Stomach smooth muscle (tissue), 2 donors: ENCODE measurements around the gene HS3ST3A1.

Source experiments
- H3K27ac ChIP-seq: one replicate; pipeline ENCODE4 v1.7.0; 2013; ENCODE audit warnings: mild to moderate bottlenecking, low read length, inconsistent platforms
- H3K27me3 ChIP-seq, 2 donors: one replicate each; pipeline ENCODE4 v1.7.0; 2013; ENCODE audit warnings: low read length in 2 of 2; ENCODE audit not compliant: insufficient read depth in 2 of 2, control insufficient read depth in 1 of 2
- H3K36me3 ChIP-seq, 2 donors: one replicate each; pipeline ENCODE4 v1.7.0; 2013; ENCODE audit warnings: low read length in 2 of 2; ENCODE audit not compliant: control insufficient read depth in 2 of 2, insufficient read depth in 2 of 2
- H3K4me1 ChIP-seq: one replicate; pipeline ENCODE4 v1.7.0; 2013; ENCODE audit warnings: low read length; ENCODE audit not compliant: control insufficient read depth, insufficient read depth
- H3K4me3 ChIP-seq, 2 donors: one replicate each; pipeline ENCODE4 v1.7.0; 2013; ENCODE audit warnings: low read length in 2 of 2
- H3K9ac ChIP-seq, 2 donors: one replicate each; pipeline ENCODE4 v1.7.0; 2013; ENCODE audit warnings: low read length in 2 of 2, mild to moderate bottlenecking in 1 of 2
- H3K9me3 ChIP-seq, 2 donors: one replicate each; pipeline ENCODE4 v1.7.0; 2013; ENCODE audit warnings: low read length in 2 of 2; ENCODE audit not compliant: control insufficient read depth in 2 of 2
- donor health status: healthy.
- donor health status: Pancreatic carcinoma.

Gene HS3ST3A1

DNA sequence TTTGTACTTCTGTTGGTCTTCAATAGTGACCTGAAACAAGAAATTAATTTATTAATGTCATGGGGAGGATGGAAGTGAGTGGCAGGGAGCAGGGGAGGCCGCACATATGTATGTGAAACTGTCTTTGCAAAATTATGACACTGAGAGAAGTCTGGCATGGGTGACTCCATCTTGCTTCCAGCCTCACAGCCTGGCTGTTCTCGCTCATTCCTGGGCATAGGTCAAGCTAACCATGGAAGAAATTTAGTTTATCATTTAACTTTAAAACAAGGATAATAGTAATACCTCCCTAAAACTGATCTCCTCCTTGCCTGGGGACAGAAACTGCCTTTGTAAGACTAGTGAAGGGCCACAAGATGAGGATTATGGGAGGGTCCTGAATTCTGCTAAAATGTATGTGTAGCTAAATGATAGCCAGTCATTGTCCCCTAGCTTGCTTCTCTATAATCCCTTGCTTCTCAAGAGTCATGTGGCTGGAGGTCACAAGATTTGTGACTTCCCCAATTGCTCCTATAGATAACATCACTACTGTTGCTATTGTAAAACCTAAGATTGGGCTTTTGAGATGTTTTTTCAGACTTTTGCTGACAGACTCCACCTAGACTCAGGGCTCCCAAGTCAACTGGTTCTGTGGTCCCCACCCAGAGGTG is 126.0 kb downstream of the HS3ST3A1 start:
- peaks cover 0 to 2% of the 10 kb centered on the region in 2 donors for H3K27me3 ChIP-seq
- no peaks in the 10 kb centered on the region for H3K4me1 ChIP-seq
- H3K27ac ChIP-seq = no peak overlapping the region
- no peak overlapping the region for H3K4me3 ChIP-seq
- H3K36me3 ChIP-seq = no peaks in the 10 kb centered on the region
- H3K9ac ChIP-seq = no peak overlapping the region
- H3K9me3 ChIP-seq = peaks cover 2% of the 10 kb centered on the region in 2 donors

DNA sequence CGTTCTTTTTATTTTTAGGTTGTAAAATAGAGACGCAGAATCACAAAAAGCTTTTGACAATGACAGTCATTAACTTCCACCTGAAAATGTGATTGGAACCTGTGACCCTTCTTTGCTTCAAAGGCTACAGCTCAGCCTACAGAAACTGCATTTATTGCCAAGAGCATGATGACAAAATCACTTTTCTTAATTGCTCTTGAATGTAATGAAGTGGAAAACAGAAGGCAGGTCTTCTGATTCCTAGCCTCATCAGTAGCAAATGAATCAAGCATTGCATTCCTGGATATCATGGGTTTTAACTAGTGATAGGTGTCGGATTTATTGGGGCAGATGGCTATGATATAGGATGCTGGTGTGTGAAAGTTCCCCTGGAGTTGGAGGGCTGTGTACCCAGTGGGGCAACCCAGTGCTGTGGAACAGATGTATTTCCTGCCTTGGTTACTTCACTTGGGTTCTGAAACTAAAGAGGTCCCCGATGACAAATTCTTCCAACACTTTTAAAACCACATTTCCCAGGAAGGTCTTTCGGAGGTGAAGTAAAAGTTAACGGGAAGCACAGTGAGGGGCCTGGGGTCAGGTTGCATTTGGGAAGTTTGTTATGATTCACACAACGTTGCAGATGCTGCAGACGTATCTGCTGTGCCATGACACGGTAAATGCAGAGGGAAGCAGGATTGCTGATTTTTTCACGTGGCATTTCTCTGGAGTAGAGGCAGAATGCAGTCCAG is 127.5 kb downstream of the HS3ST3A1 start:
- H3K27me3 ChIP-seq = peaks cover 0 to 2% of the 10 kb centered on the region in 2 donors
- no peak overlapping the region for H3K27ac ChIP-seq
- H3K9ac ChIP-seq = no peak overlapping the region
- no peaks in the 10 kb centered on the region for H3K9me3 ChIP-seq
- H3K4me1 ChIP-seq = no peaks in the 10 kb centered on the region
- no peaks in the 10 kb centered on the region for H3K36me3 ChIP-seq
- H3K4me3 ChIP-seq = no peak overlapping the region

DNA sequence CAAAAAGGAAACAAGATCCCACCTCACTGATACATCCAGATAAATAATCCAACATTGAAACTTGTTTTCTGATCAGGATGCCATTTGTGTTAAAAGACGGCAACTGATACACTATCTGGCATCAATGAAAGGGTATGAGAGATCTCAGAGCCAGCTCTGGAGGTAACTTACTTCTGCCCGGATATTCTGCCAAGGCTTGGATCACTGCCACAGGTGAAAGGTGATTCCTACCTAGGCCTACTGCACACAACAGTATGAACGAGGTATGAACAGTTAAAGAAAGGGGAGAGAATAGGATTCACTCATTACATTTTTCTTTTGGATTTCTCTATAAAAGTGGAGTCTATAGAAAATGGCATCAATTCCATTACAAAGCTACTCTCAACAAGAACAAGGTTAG is 136.1 kb downstream of the HS3ST3A1 start:
- Histone ChIP-seq H3K9ac (no peak overlapping the region), H3K27me3 (no peaks in the 10 kb centered on the region), H3K9me3 (no peaks in the 10 kb centered on the region), H3K4me3 (no peak overlapping the region), H3K4me1 (no peaks in the 10 kb centered on the region), H3K36me3 (no peaks in the 10 kb centered on the region), H3K27ac (no peak overlapping the region)

DNA sequence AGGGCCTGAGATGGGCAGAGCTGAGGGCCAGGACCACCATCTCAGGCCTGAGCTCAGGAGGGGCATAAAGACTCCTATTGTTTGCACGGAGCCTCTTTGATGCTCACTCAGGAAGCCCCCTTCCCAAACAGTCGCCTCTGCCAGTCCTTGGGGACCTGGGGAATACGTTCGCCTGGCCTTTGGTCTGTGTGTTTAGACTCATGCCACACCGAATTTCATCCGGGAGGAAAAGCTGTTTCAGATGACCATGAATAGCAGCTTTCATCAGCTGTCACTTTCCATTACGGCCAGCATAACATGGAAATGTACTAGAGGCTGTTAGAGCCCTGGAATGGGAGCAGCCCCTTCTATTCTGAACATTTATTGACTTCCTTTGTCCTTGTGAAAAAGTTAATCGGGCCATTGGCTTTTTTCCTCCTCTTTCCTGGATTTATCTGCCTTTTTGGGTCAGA is 139.0 kb downstream of the HS3ST3A1 start:
- Histone ChIP-seq H3K4me3 (no peak overlapping the region), H3K9ac (no peak overlapping the region), H3K4me1 (no peaks in the 10 kb centered on the region), H3K9me3 (no peaks in the 10 kb centered on the region), H3K36me3 (no peaks in the 10 kb centered on the region), H3K27me3 (peaks cover 0 to 3% of the 10 kb centered on the region in 2 donors), H3K27ac (no peak overlapping the region)

DNA sequence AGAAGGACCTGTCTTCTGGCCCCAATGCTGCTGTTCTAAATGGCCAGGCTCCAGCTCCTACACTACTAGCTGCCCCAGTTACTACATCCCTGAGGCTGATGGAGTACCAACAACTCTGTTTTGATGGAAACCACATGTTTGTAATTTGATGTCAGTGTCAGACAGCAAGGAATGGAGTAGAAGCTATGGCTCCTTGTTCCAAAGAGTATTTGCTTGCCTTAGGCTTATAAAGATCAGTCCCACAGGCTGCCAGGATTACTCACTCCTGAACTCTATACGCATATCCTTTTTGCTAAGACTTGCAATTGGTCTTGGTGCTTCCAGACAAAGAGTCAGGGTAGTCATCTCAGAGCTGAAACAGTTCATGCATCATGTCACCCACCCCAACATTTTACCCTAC is 139.6 kb downstream of the HS3ST3A1 start:
- no peaks in the 10 kb centered on the region for H3K9me3 ChIP-seq
- H3K4me1 ChIP-seq = no peaks in the 10 kb centered on the region
- no peak overlapping the region for H3K4me3 ChIP-seq
- no peak overlapping the region for H3K27ac ChIP-seq
- peaks cover 0 to 3% of the 10 kb centered on the region in 2 donors for H3K27me3 ChIP-seq
- H3K36me3 ChIP-seq = no peaks in the 10 kb centered on the region
- no peak overlapping the region for H3K9ac ChIP-seq

DNA sequence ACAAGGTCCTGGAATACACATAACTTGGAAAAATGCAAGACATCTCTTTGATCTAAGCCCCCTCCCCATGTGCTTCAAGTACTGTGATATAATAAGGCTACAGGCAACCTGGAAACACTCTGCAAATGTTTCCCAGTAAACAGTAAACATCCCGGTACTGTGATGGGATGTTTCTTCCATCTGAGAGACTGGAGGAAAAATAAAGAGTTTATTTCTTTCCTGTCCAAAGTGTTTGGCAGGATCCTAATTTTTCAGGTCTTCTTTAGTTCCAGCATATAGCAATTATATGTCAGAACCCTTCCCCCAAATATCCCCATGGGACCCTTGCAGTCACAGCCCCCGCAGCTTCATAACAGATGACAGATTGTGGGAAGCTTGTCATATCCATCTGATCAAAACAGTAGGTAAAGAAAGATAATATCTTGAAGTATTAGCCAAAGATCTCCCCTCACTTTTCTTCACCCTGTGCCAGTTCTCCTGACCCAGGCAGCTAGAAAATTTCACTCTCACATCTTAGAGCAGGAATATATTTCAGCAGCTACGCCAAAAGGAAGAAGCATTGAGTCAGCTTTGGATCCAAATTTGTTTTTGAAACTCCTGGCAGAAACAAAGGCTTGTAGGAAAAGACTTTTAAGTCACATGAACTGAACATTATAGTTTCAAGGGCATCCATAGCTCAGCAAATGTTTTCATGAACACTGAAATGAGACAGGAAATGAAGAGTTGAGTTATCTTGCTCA is 141.3 kb downstream of the HS3ST3A1 start:
- H3K27ac ChIP-seq = no peak overlapping the region
- no peaks in the 10 kb centered on the region for H3K36me3 ChIP-seq
- H3K4me1 ChIP-seq = no peaks in the 10 kb centered on the region
- no peaks in the 10 kb centered on the region for H3K9me3 ChIP-seq
- no peak overlapping the region for H3K9ac ChIP-seq
- H3K27me3 ChIP-seq = peaks cover 0 to 3% of the 10 kb centered on the region in 2 donors
- H3K4me3 ChIP-seq = no peak overlapping the region

DNA sequence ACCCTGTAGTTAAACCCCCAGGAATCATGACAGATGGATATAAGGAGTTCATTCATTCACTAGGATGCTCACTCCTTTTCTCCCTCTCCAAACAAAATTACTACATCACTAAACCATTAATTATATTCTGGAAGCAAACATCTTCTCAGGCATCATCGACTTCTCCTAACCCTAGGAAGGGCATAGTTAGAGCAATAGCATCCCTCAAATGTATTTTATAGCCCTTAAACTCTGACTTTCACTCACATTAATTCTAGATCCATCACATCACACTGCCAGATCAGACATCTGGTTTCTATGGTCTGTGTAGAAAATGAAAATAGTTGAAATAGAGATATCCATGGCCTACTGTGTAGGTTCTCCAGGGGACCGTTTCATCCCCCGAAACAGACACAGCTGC is 143.9 kb downstream of the HS3ST3A1 start:
- Histone ChIP-seq H3K36me3 (no peaks in the 10 kb centered on the region), H3K4me1 (no peaks in the 10 kb centered on the region), H3K9ac (no peak overlapping the region), H3K27ac (no peak overlapping the region), H3K9me3 (no peaks in the 10 kb centered on the region), H3K27me3 (peaks cover 0 to 3% of the 10 kb centered on the region in 2 donors), H3K4me3 (no peak overlapping the region)
